HG03442 (cell line): Measurements from ENCODE around the gene CFD.
"Not testable (repeated sequence)": the region's sequence is repeated elsewhere in the genome, so short reads cannot be mapped to it uniquely, and the experiment has no call there.

ENCODE experiments used
- ATAC-seq: cut with Tn5 transposase; IDR thresholded peaks from one replicate; pipeline ENCODE4 v1.9.1; 2021; ENCODE audit warnings: mild to moderate bottlenecking, moderate library complexity; ENCODE audit not compliant: unreplicated experiment

Gene CFD

DNA sequence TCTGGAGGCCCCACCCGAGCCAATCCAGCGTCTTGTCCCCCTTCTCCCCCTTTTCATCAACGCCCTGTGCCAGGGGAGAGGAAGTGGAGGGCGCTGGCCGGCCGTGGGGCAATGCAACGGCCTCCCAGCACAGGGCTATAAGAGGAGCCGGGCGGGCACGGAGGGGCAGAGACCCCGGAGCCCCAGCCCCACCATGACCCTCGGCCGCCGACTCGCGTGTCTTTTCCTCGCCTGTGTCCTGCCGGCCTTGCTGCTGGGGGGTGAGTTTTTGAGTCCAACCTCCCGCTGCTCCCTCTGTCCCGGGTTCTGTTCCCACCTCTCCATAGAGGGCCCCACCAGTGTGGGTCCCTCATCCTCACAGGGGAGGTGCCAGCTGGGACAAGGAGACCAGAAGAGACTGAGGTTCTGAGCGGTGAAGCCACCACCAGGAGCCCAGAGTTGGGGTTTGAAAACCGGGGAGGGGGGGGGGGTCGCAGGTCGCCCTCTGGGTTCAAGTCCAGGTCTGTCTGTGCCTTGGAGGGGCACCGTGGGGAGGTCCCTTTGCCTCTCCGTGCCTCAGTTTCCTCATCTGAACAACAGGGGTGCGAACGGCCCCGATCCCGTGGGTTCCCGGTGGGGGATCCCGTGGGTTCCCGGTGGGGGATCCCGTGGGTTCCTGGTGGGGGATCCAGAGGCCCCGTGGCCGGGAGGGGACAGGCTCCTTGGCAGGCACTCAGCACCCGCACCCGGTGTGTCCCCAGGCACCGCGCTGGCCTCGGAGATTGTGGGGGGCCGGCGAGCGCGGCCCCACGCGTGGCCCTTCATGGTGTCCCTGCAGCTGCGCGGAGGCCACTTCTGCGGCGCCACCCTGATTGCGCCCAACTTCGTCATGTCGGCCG is 7.1 kb upstream of the CFD start, which contains the start of gene ELANE:
Gene ELANE, plus strand, starts transcription at position 168 of the 878 bp plus-strand sequence. Its CDS starts 26 bp downstream, at position 194.
- ATAC-seq, result no peak

DNA sequence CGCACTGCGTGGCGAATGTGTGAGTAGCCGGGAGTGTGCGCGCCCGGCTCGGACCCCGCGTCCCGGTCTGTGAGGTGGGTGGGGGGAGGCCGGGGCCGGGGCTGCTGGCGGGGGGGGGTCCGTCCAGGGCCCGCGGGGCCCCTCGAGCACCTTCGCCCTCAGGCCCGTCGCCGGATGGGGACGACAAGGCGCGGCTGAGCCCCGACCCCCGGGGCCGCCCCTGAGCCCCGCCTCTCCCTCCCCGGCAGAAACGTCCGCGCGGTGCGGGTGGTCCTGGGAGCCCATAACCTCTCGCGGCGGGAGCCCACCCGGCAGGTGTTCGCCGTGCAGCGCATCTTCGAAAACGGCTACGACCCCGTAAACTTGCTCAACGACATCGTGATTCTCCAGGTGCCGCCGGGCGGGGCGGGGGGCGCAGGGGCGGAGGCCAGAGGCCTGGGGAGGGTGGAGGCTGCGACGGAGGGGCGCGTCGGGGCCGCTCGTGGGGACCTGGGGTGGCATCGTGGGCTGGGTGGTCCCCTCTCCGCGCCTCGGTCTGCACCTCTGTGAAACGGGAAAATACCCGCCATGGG is 6.4 kb upstream of the CFD start:
- no peak for ATAC-seq

DNA sequence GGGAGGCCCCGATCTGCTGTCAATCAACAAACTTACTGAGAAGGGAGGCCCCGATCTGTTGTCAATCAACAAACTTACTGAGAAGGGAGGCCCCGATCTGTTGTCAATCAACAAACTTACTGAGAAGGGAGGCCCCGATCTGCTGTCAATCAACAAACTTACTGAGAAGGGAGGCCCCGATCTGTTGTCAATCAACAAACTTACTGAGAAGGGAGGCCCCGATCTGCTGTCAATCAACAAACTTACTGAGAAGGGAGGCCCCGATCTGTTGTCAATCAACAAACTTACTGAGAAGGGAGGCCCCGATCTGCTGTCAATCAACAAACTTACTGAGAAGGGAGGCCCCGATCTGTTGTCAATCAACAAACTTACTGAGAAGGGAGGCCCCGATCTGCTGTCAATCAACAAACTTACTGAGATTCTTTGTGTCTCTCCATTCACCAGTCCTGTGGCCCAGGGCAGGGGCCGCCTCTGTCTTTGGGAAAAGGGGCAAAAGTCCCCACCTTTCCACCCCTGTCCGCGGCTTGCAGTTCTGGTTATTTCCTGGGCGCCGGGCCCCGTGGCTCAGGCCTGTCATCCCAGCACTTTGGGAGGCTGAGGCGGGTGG is 5.7 kb upstream of the CFD start:
- ATAC-seq, result not testable (repeated sequence)

DNA sequence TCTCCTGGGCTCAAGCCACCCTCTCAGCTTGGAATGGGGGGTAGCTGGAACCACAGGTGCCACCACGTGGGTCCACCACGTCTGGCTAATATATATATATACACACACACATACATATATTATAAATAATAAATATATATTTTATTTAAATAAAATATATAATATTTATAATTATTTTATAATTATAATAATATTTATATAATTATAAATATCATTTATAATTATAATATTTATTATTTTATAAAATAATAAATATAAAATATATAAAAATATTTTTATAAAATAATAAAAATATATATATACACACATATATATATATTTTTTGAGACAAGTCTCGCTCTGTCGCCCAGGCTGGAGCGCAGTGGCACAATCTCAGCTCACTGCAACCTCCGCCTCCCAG is 4.9 kb upstream of the CFD start:
- ATAC-seq, result no peak

- ATAC-seq, result no peak
Measured at GRCh38 chr19:855142-855541, 4.3 kb upstream of the CFD start.

GRCh38 chr19:855566-856120 is 3.8 kb upstream of the CFD start:
- ATAC-seq, result no peak

- ATAC-seq, result no peak
Measured at GRCh38 chr19:858284-858683, 1.2 kb upstream of the CFD start.

- ATAC-seq, result no peak
Measured at GRCh38 chr19:861141-861755, 1.8 kb downstream of the CFD start.

DNA sequence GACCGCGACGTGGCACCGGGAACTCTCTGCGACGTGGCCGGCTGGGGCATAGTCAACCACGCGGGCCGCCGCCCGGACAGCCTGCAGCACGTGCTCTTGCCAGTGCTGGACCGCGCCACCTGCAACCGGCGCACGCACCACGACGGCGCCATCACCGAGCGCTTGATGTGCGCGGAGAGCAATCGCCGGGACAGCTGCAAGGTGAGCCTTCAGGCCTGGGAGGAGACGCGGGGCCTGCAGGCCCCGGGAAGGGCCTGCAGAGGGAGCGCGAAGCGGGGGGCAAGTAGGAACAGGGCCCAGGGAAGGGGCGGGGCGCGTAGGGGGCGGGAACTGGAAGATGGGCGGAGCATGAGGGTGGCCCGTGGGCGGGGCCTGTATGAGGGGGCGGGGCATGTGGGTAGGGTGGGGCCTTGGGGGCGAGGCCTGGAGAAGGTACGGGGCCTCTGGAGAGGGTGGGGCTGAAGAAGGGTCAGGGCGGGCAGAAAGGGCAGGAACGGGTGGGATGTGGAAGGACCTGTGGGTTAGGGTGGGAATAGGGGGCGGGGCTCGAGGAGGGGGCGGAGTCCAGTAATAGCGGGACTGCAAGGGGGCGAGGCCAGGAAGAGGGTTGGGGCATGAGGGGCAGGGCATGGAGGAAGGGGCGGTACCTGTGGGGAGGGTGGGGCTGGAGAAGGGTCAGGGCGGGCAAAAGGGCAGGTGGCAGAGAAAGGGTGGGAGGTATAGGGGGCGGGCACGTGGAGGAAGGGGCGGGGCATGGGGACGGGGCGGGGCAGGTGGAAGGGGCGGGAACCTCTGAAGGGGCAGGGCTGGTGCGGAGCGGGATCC is 2.5 kb downstream of the CFD start:
- ATAC-seq, result no peak

- ATAC-seq, result no peak
Measured at GRCh38 chr19:862581-863314, 3.3 kb downstream of the CFD start.

DNA sequence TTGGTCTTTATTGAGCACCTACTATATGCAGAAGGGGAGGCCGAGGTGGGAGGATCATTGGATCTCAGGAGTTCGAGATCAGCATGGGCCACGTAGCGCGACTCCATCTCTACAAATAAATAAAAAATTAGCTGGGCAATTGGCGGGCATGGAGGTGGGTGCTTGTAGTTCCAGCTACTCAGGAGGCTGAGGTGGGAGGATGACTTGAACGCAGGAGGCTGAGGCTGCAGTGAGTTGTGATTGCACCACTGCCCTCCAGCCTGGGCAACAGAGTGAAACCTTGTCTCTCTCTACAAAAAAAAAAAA is 3.8 kb downstream of the CFD start:
- no peak for ATAC-seq

- no peak for ATAC-seq
Measured at GRCh38 chr19:866769-867300, 7.4 kb downstream of the CFD start.

DNA sequence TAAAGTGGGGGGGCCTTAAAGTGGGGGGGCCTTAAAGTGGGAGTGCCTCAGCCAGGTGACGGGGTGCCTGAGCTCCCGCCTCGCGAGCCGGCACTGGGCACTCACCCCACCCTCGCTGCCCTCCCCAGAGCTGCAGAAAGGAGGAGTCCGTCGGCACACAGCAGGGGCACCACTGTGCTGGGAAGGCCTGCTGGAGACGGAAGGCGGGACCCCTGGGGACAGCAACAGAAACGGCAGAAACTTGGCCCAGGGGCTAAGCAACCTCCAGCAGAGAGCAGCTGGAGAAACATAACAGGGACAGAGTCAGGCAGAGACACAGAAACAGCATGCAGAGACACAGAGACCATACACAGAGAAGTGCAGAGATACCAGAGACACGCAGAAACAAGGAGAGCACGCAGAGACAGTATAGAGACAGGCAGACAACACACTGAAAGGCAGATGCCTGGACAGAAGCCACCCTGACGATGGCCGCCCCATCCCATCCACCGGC is 7.9 kb downstream of the CFD start:
- no peak for ATAC-seq

GRCh38 chr19:867855-868457 is 8.5 kb downstream of the CFD start:
- no peak for ATAC-seq

DNA sequence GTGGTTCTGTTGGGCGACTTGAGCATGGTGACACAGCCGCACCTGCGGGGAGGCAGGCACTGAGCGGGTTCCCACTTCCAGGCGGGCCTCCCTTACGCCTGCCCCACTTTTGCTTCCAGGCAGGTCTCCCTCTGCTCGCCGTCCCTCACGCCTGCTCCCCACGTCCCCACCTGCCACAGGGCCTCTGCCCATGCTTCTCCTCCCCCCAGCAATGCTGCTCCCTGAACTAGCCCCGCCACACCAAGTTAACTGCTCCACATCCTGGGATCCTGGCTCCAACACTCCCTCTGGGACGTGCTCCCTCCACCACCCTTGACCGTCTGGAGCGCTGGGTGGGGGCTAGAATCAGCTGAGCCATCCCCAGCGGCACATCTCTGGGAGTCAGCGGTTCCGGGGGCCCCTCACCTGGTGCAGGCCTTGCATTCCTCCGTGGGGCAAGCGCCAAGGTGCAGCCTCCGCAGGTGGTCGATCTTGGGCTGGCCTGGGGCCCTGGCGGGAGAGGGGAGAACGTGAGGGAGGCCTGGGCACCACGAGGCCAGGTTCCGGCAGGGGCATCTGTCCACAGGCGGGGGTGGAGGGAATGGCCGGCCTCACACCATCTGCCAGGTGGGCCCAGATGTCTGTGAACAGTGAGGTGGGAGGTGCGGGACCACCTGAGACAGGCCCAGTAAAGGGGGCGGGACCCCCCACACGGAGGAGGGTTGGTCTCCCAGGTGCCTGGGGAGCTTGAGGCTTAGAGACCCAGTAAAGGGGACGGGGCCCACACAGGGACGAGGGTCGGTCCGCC is 9.2 kb downstream of the CFD start:
- ATAC-seq, result no peak

- no peak for ATAC-seq
Measured at GRCh38 chr19:869245-870177, 10.0 kb downstream of the CFD start.

DNA sequence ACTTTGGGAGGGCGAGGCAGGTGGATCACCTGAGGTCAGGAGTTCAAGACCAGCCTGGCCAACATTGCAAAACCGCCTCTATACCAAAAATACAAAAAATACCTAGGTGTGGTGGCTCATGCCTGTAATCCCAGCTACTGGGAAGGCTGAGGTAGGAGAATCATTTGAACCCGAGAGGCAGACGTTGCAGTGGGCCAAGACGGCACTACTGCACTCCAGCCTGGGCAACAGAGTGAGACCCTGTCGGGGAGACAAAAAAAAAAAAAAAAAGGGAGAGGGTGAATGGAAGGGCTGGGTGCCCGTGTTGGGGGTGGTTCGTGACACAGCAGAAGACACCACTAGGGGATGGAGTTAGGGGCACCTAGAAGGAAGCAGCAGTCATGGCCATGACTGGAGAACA is 10.8 kb downstream of the CFD start:
- ATAC-seq, result no peak
